ENCODE data around the gene LIN52.
"Not testable (repeated sequence)": the region's sequence is repeated elsewhere in the genome, so short reads cannot be mapped to it uniquely, and the experiment has no call there.

The LIN52 gene

GRCh38 chr14:74111395-74112216 lies 26.9 kb downstream of the LIN52 start:
- DNase-seq, result not testable (repeated sequence)

DNA sequence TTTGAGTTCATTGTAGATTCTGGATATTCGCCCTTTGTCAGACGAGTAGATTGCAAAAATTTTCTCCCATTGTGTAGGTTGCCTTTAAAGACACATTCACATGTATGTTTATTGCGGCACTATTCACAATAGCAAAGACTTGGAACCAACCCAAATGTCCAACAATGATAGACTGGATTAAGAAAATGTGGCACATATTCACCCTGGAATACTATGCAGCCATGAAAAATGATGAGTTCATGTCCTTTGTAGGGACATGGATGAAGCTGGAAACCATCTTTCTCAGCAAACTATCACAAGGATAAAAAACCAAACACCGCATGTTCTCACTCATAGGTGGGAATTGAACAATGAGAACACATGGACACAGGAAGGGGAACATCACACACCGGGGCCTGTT lies 40.7 kb downstream of the LIN52 start:
- DNase-seq, result not testable (repeated sequence)

GRCh38 chr14:74126315-74127013 lies 41.7 kb downstream of the LIN52 start:
- DNase-seq, result no peak

DNA sequence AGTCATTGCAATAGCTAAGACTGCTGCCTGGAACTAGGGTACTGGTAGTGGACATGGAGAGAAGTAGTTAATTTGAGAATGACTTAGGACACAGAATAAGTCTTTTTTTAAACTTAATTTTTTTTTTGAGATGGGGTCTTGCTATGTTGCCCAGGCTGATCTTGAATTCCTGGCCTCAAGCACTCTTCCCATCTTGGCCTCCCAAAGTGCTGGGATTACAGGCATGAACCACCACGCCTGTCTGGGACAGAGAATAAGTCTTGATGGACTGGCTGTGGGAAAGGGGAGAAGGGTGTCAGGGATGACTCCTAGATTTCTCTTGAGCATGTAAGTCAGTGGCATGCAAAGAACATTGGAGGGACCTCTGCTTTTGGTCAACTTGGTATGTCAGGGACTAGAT lies 42.9 kb downstream of the LIN52 start:
- DNase-seq, result no peak

DNA sequence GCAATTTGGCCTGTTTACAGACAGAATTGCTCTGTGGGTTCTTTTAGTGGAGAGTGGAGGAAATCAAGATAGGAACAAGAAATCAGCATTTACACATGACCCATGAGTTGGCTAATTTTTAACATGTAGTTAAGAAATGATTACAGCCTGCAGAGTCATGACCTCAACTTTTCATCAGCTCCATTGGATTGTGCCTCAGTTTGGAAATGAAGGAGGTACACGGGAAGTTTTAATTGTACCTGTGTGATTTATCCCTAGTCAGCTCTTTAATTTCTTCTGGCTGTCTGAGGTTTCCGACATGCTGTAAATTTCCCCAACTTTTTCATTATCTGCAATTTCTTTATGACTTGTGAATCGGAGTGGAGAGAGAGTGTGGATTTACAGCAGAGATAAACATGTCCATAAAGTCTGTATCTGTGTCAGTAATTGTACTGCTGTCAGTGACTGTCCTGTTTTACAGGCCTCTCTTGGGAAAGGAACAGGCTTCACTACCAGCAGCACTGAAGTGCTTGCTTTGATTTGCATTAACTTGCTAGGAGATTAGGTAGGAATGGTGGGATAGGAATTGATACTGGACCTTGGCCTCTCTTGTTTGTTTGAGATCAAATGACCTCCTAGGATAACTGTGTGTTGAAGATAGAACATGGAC lies 49.2 kb downstream of the LIN52 start:
- DNase-seq, result no peak

DNA sequence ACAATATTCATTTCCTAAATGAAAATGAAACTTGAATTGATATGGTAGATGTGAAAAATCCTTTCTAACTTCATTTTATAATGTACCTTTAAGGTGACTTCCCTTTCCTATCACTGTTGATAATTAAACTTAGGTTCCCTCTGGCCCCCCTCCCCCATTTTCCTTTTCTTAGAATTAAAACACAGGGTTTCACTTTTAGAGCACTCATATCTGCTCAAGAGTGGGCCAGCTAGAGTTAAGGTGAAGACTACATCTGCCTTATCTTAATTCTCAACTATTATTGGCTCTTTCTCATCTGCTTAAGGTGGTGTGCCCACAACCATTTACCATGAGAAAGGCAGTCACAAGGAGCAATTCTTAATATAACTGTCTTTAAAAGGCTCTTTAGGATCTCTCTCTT lies 49.7 kb downstream of the LIN52 start:
- DNase-seq, result no peak

- DNase-seq, result no peak
Measured at GRCh38 chr14:74135426-74135825, 50.7 kb downstream of the LIN52 start.

- no peak for DNase-seq
Measured at GRCh38 chr14:74140374-74140850, 55.7 kb downstream of the LIN52 start.

DNA sequence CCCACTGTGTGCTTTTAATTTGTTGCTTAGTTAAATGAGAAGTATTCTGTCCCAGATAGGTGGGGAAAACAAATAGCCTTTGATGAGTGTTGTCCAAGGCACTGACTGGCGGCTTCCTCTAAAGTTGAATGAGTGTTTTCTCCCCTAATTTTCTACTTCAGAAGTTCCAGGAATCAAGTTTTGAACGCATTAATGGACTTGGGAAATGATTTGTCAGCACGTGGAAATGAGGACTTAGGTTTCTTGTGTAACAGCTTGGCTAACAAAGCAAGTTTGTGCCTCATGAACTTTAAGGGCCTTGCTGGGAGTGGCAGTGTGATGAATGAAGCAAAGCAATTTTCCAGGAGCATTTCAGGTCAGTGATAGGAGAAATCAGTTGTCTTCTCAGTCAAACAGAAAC lies 56.9 kb downstream of the LIN52 start:
- DNase-seq, result no peak

DNA sequence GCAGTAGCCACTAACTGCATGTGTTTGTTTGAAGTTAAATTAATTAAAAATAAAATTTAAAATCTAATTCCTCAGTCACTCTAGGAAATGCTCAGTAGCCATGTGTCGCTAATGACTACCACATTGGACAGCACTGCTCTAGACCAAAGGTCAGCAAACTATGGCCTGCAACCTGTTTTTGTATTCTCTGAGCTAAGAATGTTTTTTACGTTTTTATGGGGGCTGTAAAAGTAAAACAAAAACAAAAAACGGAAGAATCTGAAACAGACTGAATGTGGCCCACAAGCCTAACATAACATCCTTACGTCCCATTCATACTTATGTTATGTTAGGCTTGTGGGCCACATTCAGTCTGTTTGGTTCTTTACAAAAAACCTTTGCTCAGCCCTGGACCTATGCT lies 57.8 kb downstream of the LIN52 start:
- no peak for DNase-seq

DNA sequence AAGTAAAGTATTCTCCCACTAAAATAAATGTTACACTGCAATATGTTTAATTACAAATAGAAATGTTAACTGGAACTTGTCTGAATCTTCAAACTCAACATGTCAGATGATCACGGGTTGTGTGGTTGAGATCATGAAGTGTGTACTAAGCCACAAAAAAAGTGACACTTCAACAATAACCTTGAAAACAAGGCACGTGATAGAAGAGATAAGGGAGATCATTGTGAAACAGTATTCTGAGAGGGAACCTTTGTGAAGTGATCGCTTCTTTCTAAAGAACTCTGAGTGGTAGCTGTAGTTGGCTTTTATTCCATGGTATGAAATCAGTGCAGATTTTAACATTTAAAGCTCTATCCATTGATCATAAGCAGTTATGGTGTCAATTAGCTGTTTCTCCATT lies 60.0 kb downstream of the LIN52 start:
- DNase-seq, result no peak

DNA sequence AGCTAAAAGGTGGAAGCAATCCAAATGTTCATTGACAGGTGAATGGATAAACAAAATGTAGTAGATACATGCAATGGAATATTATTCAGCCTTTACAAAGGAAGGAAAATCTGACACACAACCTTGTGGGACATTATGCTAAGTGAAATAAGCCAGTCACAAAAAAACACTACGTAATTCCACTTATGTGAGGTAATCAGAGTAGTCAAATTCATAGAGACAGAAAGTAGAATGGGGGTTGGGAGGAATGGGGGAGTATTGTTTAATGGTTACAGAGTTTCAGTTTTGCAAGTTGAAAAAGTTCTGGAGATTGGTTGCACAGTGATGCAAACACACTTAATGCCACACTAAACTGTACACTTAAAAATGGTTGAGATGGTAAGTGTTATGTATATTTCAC lies 62.8 kb downstream of the LIN52 start:
- no peak for DNase-seq

DNA sequence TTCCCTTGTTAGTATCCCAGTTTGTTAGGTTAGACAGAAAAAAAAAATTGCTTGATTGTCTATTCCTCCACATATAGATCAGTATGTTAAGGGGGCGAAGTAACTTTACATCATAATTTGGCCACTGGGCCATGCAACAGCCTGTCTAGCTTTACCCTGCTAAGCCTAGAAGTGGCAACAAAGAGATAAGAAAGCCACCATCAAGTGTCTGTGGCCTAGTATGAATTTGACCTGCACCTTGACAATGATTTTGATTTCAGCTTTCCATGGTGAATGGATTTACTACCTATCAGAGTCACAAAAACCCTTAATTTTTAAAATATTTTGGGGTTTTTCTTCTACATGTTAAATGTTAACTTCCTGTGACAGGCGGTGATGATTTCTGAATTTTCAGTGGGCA lies 63.9 kb downstream of the LIN52 start:
- no peak for DNase-seq

GRCh38 chr14:74155287-74155686 lies 70.5 kb downstream of the LIN52 start:
- no peak for DNase-seq

DNA sequence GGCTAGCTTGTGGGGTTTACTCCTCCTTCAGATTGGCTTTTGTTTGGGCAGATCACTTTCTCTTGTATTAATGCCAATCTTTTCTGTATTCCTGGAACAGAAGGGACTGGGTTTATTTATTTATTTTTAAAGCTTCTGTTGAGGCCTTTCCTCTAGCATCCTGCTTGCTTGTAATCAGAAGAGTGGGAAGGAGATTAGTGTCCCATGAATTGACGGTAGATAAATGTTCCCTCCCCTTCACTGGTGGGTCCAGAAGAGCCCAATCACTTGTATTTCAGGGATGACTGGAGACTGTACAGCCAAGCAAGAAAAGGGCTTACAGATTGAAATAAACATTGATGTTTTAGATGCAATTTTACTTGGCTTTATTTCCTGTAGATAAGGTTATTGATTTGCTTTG lies 71.0 kb downstream of the LIN52 start:
- DNase-seq, result no peak

- DNase-seq, result no peak
Measured at GRCh38 chr14:74160763-74161162, 76.0 kb downstream of the LIN52 start.

GRCh38 chr14:74161526-74162158 lies 76.9 kb downstream of the LIN52 start:
- no peak for DNase-seq

- DNase-seq, result no peak
Measured at GRCh38 chr14:74169906-74170305, 85.2 kb downstream of the LIN52 start.

DNA sequence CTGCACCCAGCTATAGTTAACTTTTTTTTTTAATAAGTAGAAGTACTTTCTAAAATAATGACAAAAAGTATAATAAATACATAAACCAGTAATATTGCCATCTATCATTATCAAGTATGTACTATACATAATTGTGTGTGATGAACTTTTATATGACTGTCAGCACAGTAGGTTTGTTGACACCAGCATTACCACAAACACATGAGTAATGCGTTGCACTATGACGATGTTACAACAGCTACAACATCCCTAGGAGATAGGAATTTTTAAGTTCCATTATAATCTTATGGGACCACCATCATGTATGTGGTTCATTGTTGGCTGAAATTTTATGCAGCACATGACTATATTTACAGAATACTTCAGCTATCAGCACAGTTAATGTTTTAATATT lies 91.6 kb downstream of the LIN52 start:
- DNase-seq, result no peak

DNA sequence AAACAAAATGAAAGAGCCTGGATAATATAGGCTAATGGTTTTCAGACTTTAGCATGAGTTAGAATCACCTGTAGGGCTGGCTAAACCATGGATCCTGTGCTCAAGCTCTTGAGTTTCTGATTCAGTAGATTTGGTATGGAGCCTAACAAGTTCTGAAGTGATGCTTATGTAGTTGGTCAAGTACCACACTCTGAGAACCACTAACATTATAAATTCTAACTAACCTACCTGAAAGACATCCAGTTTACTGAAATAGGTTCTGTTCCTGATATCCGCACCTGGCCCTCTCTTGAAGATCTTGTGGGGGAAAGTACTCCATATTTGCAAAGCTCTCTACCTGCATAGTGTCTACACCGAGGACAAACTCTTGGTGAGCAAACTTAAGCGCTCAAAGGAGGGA lies 95.1 kb downstream of the LIN52 start:
- no peak for DNase-seq

DNA sequence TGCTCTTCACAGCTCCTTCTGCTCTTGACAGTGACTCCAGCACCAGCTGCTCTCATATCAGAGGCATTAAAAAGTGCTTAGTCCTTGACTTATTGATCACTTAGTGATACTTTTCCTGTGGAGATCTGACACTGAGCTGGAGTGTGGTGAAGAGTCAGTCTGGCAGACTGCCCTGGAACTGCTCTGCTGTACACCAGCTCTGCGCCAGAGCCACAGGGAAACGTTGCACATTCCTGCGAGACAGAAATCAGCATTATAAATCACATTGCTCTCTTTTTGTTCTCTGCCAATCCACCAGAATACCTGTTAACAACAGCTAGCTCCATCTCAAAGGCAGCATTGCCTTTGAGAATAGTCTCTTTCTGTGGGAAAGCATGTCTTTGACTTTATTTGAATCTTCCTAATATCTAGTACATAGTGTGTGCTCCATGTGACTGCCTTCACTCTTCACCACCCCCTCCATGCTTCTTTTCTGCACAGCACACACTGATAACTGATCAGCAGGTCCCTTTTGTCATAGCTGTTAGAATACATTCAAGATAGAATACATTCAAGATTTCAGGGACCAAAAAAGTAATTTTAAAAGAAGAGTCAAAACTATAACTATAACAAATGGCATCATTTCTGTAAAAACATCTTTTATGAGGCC lies 106.3 kb downstream of the LIN52 start:
- no peak for DNase-seq

DNA sequence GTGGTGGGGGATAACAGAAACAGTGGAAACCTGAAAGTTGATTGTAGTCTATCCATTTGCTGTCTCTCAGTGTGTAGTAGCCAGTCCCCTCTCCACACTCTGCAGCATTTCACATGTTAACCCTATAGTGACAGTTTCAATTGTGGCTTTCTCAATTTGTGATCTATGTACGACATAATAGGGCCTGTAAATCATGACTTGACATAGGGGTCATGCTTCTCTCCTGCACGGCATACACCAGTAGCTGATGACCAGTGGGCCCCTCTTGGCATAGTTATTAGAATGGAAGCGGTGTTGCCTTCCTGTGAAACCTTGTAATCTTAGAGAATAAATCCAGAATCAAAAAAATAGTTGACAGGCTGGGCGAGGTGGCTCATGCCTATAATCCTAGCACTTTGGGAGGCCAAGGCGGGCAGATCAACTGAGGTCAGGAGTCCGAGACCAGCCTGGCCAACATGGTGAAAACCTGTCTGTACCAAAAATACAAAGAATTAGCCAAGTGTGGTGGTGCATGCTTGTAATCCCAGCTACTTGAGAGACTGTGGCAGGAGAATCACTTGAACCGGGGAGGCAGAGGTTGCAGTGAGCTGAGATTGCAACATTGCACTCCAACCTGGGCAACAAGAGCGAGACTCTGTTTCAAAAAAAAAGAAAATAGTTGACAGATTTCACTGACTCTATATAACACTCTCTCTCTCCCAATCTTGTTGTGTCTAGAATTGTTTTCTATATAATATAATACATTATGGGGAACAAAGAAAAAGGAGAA lies 109.9 kb downstream of the LIN52 start:
- no peak for DNase-seq
